Smooth muscle cell (in vitro differentiated cells): ENCODE measurements around the gene PIM3. TPM values are rescaled to one million over a fixed set of nuclear protein-coding genes. Genes with fewer than 3 reads are reported as not detected.

ENCODE experiments used
- DNase-seq: peaks from one replicate; lab custom pipeline; 2025; ENCODE audit not compliant: unreplicated experiment; lab: John Stamatoyannopoulos, UW
- H2AFZ ChIP-seq: fragments of 200-600 bp; sonication (generic); 2 replicates; pipeline ENCODE4 v1.6.0; 2016; ENCODE audit warnings: antibody characterized with exemption, low read depth, mild to moderate bottlenecking
- H3F3A ChIP-seq: fragments of 200-600 bp; sonication (generic); 2 replicates; pipeline ENCODE4 v1.6.0; 2017; ENCODE audit warnings: antibody characterized with exemption, low read depth
- H3K27ac ChIP-seq: fragments of 200-600 bp; sonication (generic); 2 replicates; pipeline ENCODE4 v1.5.1; 2016; ENCODE audit warnings: low read depth, mild to moderate bottlenecking
- H3K27me3 ChIP-seq: fragments of 200-600 bp; sonication (generic); 2 replicates; pipeline ENCODE4 v1.6.1; 2016; ENCODE audit warnings: low read depth, mild to moderate bottlenecking
- H3K36me3 ChIP-seq: fragments of 200-600 bp; sonication (generic); 2 replicates; pipeline ENCODE4 v1.5.1; 2016; ENCODE audit warnings: low read depth
- H3K4me1 ChIP-seq: fragments of 200-600 bp; sonication (generic); 2 replicates; pipeline ENCODE4 v1.5.1; 2016; ENCODE audit warnings: low read depth
- H3K4me2 ChIP-seq: fragments of 200-600 bp; sonication (generic); 2 replicates; pipeline ENCODE4 v1.6.0; 2016; ENCODE audit warnings: mild to moderate bottlenecking
- H3K4me3 ChIP-seq: fragments of 200-600 bp; sonication (generic); 2 replicates; pipeline ENCODE4 v1.5.1; 2016; ENCODE audit warnings: mild to moderate bottlenecking
- H3K79me2 ChIP-seq: fragments of 200-600 bp; sonication (generic); 2 replicates; pipeline ENCODE4 v1.6.0; 2016; ENCODE audit warnings: low read depth, mild to moderate bottlenecking
- H3K9ac ChIP-seq: fragments of 200-600 bp; sonication (generic); 2 replicates; pipeline ENCODE4 v1.6.0; 2016; ENCODE audit warnings: low read depth
- H3K9me3 ChIP-seq: fragments of 200-600 bp; sonication (generic); replicated peaks from 2 replicates; pipeline ENCODE4 v1.5.1; 2016; ENCODE audit warnings: low read depth
- H4K20me1 ChIP-seq: fragments of 200-600 bp; sonication (generic); 2 replicates; pipeline ENCODE4 v1.6.0; 2016; ENCODE audit warnings: low read depth
- WGBS: methylation state at CpG from one replicate; pipeline ENCODE4 v1.1.7; 2016; ENCODE audit warnings: low lambda C conversion rate; 5-methylcytosine and 5-hydroxymethylcytosine counted together
- polyA plus RNA-seq: library from polyadenylated mRNA; unstranded; fragments of >200 nt; fragmentation: Nextera tagmentation; extraction: Ambion mirVana; gene quantifications from 2 replicates; pipeline ENCODE4 v1.2.1, GENCODE V29; 2016
- total RNA-seq: library from RNA; depleted of rRNA; stranded (reverse); fragments of >200 nt; gene quantifications from 2 replicates; pipeline ENCODE4 v1.2.3, GENCODE V29; 2014
- TF ChIP-seq, protein P1 (sequence below): fragments of 200-600 bp; sonication (generic); IDR thresholded peaks from 2 replicates; pipeline ENCODE4 v1.5.1; 2017; ENCODE audit warnings: borderline replicate concordance, mild to moderate bottlenecking, antibody characterized with exemption; ENCODE audit not compliant: insufficient read depth, poor library complexity, severe bottlenecking

The PIM3 gene
- total and polyA plus RNA-seq, 2 experiments from 2014 or later = 19.1 to 43.3 TPM

DNA sequence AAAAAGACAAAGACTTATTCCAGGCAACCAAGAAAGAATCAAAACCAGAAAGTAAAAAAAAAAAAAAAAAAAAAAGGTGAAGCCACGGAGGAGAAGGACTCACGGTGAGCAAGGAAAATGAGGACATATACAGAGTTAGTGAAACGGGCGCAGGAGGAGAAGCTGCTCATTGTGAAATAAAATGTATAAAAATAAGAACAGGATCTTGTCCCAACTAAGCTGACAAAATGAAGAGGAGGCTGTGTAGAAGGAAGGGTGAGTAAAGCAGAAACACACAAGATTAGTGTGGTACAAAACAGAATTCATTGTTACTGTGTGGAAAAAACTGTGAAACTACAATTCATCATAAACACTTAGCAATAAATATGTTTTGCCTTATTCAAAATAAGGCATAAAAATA, 44.3 kb downstream of the PIM3 start:
- H3K4me3 ChIP-seq = no peak overlapping the region
- H3K27me3 ChIP-seq = peaks cover 8% of the 10 kb centered on the region
- no peak overlapping the region for H2AFZ ChIP-seq
- no peaks in the 10 kb centered on the region for H4K20me1 ChIP-seq
- peaks cover 1% of the 10 kb centered on the region for H3K4me1 ChIP-seq
- DNase-seq = no peak
- TF ChIP-seq, protein P1, sequence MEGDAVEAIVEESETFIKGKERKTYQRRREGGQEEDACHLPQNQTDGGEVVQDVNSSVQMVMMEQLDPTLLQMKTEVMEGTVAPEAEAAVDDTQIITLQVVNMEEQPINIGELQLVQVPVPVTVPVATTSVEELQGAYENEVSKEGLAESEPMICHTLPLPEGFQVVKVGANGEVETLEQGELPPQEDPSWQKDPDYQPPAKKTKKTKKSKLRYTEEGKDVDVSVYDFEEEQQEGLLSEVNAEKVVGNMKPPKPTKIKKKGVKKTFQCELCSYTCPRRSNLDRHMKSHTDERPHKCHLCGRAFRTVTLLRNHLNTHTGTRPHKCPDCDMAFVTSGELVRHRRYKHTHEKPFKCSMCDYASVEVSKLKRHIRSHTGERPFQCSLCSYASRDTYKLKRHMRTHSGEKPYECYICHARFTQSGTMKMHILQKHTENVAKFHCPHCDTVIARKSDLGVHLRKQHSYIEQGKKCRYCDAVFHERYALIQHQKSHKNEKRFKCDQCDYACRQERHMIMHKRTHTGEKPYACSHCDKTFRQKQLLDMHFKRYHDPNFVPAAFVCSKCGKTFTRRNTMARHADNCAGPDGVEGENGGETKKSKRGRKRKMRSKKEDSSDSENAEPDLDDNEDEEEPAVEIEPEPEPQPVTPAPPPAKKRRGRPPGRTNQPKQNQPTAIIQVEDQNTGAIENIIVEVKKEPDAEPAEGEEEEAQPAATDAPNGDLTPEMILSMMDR = no peak
- H3K9me3 ChIP-seq = no peaks in the 10 kb centered on the region
- no peaks in the 10 kb centered on the region for H3K36me3 ChIP-seq
- no peaks in the 10 kb centered on the region for H3F3A ChIP-seq
- 96% methylated on average over 4 of the region's 4 CpGs for WGBS
- no peak overlapping the region for H3K27ac ChIP-seq
- H3K79me2 ChIP-seq = no peaks in the 10 kb centered on the region
- H3K9ac ChIP-seq = no peak overlapping the region
- no peak overlapping the region for H3K4me2 ChIP-seq

DNA sequence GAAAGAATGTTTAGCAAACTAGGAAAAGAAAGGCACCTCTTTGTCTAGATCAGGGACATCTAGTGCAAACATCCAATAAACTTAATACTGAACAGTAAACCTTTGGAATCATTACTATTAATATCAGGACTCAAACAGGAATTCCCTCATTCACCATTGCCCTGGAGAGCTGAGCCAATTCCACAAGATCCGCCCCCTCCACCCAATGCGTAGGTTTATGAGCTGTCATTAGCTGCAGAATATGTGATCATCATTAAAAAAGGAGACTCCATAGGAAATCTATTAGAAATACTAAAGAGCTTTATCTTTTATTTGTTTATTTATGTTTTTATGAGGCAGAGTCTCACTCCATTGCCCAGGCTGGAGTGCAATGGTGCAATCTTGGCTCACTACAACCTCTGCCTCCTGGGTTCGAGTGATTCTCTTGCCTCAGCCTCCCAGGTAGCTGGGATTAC, 46.5 kb downstream of the PIM3 start:
- Histone ChIP-seq H4K20me1 (no peaks in the 10 kb centered on the region), H3F3A (no peaks in the 10 kb centered on the region), H3K79me2 (no peaks in the 10 kb centered on the region), H3K4me1 (no peaks in the 10 kb centered on the region), H3K36me3 (no peaks in the 10 kb centered on the region), H3K9me3 (no peaks in the 10 kb centered on the region), H3K4me3 (no peak overlapping the region), H2AFZ (no peak overlapping the region), H3K4me2 (no peak overlapping the region), H3K27me3 (peaks cover 25% of the 10 kb centered on the region), H3K9ac (no peak overlapping the region), H3K27ac (no peak overlapping the region)
- TF ChIP-seq, protein P1 = no peak
- DNase-seq = no peak
- 79% methylated on average over 3 of the region's 3 CpGs for WGBS

DNA sequence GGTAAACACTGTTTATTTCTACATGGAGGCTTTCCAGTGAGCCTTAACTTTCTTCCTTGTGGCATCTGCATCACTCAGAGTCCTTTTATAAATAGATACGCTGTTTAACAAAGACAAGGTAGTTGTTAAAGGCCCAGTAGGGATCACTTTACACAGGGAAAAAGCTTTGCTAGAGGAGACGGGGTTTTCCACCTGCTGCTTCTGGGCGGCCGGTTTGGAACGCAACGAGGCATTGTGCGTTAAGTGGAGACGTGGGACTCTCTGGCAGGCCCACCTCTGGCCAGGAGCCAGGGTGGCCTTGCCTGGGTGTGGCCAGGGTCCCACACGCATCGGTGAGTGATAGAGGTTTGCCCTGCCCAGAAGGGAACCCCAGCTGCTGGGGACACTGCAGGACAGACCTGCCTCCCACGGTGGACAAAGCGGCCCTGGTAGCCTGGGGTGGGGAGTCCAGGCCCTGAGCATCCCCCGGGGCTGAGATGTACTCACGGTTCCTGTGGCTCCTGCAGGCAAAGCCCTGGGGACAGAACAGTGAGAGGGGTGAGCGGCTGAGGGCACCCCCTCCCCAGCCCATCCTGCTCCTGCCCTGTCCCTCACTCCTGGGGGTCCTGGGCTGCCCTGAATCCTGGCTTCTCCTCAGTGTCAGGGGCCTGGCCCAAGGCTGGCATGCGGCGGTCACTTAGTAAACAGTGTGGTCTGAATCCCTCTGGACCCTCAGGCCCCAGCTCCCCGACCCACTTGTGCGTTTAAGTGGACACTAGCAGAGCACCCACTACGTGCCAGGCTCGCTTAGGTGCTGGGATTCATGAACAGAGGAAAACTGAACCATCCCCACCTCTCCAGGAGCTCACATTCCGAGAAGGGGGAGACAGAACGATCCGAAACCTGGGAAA, 47.8 kb downstream of the PIM3 start:
- H3K36me3 ChIP-seq = no peaks in the 10 kb centered on the region
- no peak for DNase-seq
- H3K9ac ChIP-seq = no peak overlapping the region
- H3K9me3 ChIP-seq = no peaks in the 10 kb centered on the region
- no peak overlapping the region for H3K4me3 ChIP-seq
- H3K79me2 ChIP-seq = no peaks in the 10 kb centered on the region
- H3K4me1 ChIP-seq = no peaks in the 10 kb centered on the region
- no peaks in the 10 kb centered on the region for H4K20me1 ChIP-seq
- H3K4me2 ChIP-seq = no peak overlapping the region
- H3K27me3 ChIP-seq = peaks cover 32% of the 10 kb centered on the region
- no peak overlapping the region for H3K27ac ChIP-seq
- H3F3A ChIP-seq = no peaks in the 10 kb centered on the region
- TF ChIP-seq, protein P1 = no peak
- H2AFZ ChIP-seq = no peak overlapping the region
- 88% methylated on average over 24 of the region's 24 CpGs for WGBS
